ENCODE measurements around the gene RASA3.

The RASA3 gene

GRCh38 chr13:114042066-114042815 lies 90.2 kb downstream of the RASA3 start:
- Histone ChIP-seq H3K4me3 (no peak overlapping the region), H3K36me3 (peaks cover 35 to 74% (median 57%) of the 10 kb centered on the region in 11 experiments), H4K20me1 (peaks cover 26 to 86% (median 29%) of the 10 kb centered on the region in 11 experiments; a peak in 19 of 22 replicates), H3K4me2 (peak overlapping the region; percentile 50 to 83 (median 67); a peak in 21 of 22 replicates), H3K4me1 (peaks cover 41 to 74% (median 68%) of the 10 kb centered on the region in 10 experiments), H3K9ac (peak overlapping the region in 8 of 11 experiments; percentile 35 to 68 (median 56); a peak in 12 of 22 replicates), H3K9me3 (replicated peaks in 1 of 11) (peaks cover 0 to 14% (median 11%) of the 10 kb centered on the region in 11 experiments; a peak in 15 of 22 replicates), H3K27ac (peak overlapping the region in 9 of 11 experiments; percentile 28 to 83 (median 69); a peak in 18 of 22 replicates), H3K27me3 (no peaks in the 10 kb centered on the region; a peak in 1 of 22 replicates)
- TF ChIP-seq Cebpa-rat (IDR thresholded peaks at IDR 0.05) = no peak

- TF ChIP-seq Cebpa-rat (IDR thresholded peaks at IDR 0.05) = no peak
Measured at GRCh38 chr13:114041493-114041892, 90.9 kb downstream of the RASA3 start.

DNA sequence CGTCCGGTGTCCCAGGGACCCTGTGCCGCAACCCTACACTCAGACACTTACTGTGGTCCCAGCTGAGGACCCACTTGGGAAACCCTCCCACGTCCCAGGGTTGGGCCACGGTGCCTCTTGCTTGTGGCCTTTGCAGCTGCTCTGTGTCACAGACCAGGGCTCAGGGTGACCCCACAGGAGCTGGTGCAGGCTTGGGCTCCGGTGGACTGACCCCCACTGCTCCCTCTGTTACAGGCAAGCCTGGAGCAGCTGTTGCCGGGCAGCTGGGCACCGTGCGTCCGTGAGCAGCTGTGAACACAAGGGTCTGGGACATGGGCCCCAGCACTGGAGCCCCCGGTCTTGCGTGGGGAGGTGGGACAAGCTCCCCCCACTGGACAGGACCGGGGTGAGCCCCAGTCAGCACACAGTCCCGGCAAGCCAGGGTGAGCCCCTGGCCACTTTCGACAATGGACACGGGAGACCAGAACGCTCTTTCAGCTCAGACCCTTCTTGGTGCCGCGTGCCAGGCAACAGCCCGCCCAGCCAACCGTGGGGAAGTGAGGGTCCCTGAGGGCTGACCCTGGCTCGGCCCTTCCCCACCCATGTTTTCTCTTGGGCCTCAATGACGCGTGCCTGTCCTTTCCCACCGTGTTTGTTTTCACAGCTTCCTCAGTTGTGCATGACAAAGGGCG lies 92.8 kb downstream of the RASA3 start:
- Histone ChIP-seq H3K27me3 (no peaks in the 10 kb centered on the region), H3K4me3 (no peak overlapping the region), H3K9ac (no peak overlapping the region), H3K9me3 (replicated peaks in 1 of 11) (peaks cover 0 to 14% (median 11%) of the 10 kb centered on the region in 11 experiments; a peak in 15 of 22 replicates), H4K20me1 (peaks cover 44 to 83% (median 53%) of the 10 kb centered on the region in 11 experiments; a peak in 20 of 22 replicates), H3K4me1 (peaks cover 15 to 64% (median 46%) of the 10 kb centered on the region in 10 experiments), H3K27ac (peak overlapping the region in 7 of 11 experiments; percentile 3 to 52 (median 17); a peak in 8 of 22 replicates), H3K4me2 (peak overlapping the region in 9 of 11 experiments; percentile 47 to 75 (median 61); a peak in 13 of 22 replicates), H3K36me3 (peaks cover 52 to 86% (median 73%) of the 10 kb centered on the region in 11 experiments)
- no peak for TF ChIP-seq Cebpa-rat (IDR thresholded peaks at IDR 0.05)

More at GRCh38 chr13:114041493-114041892, 90.9 kb downstream of the RASA3 start:
- peak overlapping the region in 5 of 11 experiments; percentile 14 to 83 (median 80); a peak in 5 of 22 replicates for H3K27ac ChIP-seq
- peaks cover 30 to 84% (median 36%) of the 10 kb centered on the region in 11 experiments; a peak in 20 of 22 replicates for H4K20me1 ChIP-seq
- H3K4me2 ChIP-seq = 0 out of 22 replicates have a peak overlapping the region, but pooled peaks of 1 of the 11 experiments have one; percentile 72
- H3K9me3 ChIP-seq (replicated peaks in 1 of 11) = peaks cover 0 to 14% (median 11%) of the 10 kb centered on the region in 11 experiments; a peak in 15 of 22 replicates
- no peaks in the 10 kb centered on the region; a peak in 1 of 22 replicates for H3K27me3 ChIP-seq
- no peak overlapping the region for H3K4me3 ChIP-seq
- H3K4me1 ChIP-seq = peaks cover 33 to 72% (median 63%) of the 10 kb centered on the region in 10 experiments
- peaks cover 41 to 77% (median 62%) of the 10 kb centered on the region in 11 experiments for H3K36me3 ChIP-seq
- H3K9ac ChIP-seq = 0 out of 22 replicates have a peak overlapping the region, but pooled peaks of 1 of the 11 experiments have one; percentile 64

DNA sequence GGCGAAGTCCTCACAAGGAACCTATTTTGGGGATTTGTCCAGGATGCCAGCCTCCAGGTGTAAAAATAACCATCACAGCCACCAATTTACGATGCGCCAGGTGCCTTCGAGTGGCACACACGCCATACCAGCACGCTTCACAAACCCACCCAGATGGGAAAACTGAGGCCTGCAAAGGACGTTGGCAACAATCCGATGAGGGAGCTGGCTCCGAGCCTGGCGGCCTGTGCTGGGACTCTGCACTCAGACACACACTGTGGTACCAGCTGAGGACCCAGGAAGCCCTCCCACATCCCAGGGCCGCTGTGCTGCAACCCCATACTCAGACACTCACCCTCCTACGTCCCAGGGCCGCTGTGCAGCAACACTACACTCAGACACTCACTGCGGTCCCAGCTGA lies 93.5 kb downstream of the RASA3 start:
- no peaks in the 10 kb centered on the region for H3K27me3 ChIP-seq
- peak overlapping the region; percentile 34 to 75 (median 58); a peak in 20 of 22 replicates for H3K4me2 ChIP-seq
- peak overlapping the region in 6 of 11 experiments; percentile 3 to 52 (median 34); a peak in 4 of 22 replicates for H3K27ac ChIP-seq
- H3K4me3 ChIP-seq = no peak overlapping the region
- no peak for TF ChIP-seq Cebpa-rat (IDR thresholded peaks at IDR 0.05)
- H3K9ac ChIP-seq = no peak overlapping the region
- peaks cover 0 to 14% (median 11%) of the 10 kb centered on the region in 11 experiments; a peak in 15 of 22 replicates for H3K9me3 ChIP-seq (replicated peaks in 1 of 11)
- H3K4me1 ChIP-seq = peaks cover 12 to 62% (median 43%) of the 10 kb centered on the region in 10 experiments
- peaks cover 51 to 89% (median 60%) of the 10 kb centered on the region in 11 experiments; a peak in 20 of 22 replicates for H4K20me1 ChIP-seq
- H3K36me3 ChIP-seq = peaks cover 58 to 92% (median 76%) of the 10 kb centered on the region in 11 experiments

DNA sequence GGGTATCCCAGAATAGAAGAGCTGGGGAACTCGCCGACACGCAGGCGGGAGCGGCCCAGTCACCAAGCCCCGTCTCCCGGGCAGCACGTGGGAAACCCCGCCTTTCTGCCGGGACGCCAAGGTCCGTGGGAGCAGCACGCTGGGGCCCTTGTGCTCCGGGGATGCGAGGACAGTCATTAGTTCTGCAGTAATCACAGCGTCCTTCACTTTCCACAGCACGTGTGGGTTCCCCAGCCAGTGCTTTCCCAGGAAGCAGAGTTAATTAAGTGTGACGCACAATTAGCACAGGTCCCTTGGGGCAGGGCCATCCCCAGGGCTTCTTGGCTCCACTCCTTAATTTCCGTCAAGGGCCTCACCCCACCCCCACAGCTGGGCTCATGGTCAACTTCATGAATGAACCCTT lies 94.2 kb downstream of the RASA3 start:
- H3K4me3 ChIP-seq = no peak overlapping the region
- no peaks in the 10 kb centered on the region for H3K27me3 ChIP-seq
- peaks cover 55 to 91% (median 66%) of the 10 kb centered on the region in 11 experiments; a peak in 20 of 22 replicates for H4K20me1 ChIP-seq
- peak overlapping the region; percentile 34 to 75 (median 58); a peak in 21 of 22 replicates for H3K4me2 ChIP-seq
- H3K4me1 ChIP-seq = peaks cover 9 to 58% (median 40%) of the 10 kb centered on the region in 10 experiments
- no peak overlapping the region for H3K9ac ChIP-seq
- H3K27ac ChIP-seq = peak overlapping the region in 6 of 11 experiments; percentile 3 to 52 (median 34); a peak in 6 of 22 replicates
- peaks cover 0 to 14% (median 11%) of the 10 kb centered on the region in 11 experiments; a peak in 15 of 22 replicates for H3K9me3 ChIP-seq (replicated peaks in 1 of 11)
- no peak for TF ChIP-seq Cebpa-rat (IDR thresholded peaks at IDR 0.05)
- peaks cover 62 to 95% (median 79%) of the 10 kb centered on the region in 11 experiments for H3K36me3 ChIP-seq

GRCh38 chr13:114037674-114038073 lies 94.7 kb downstream of the RASA3 start:
- Histone ChIP-seq H3K4me1 (peaks cover 4 to 53% (median 34%) of the 10 kb centered on the region in 10 experiments), H3K27me3 (no peaks in the 10 kb centered on the region), H3K4me2 (peak overlapping the region in 2 of 11 experiments; percentile 55 to 67; a peak in 1 of 22 replicates), H3K4me3 (no peak overlapping the region), H3K9ac (no peak overlapping the region), H4K20me1 (peaks cover 55 to 86% (median 66%) of the 10 kb centered on the region in 11 experiments; a peak in 20 of 22 replicates), H3K36me3 (peaks cover 62 to 90% (median 76%) of the 10 kb centered on the region in 11 experiments), H3K27ac (no peak overlapping the region), H3K9me3 (replicated peaks in 1 of 11) (peaks cover 0 to 14% (median 11%) of the 10 kb centered on the region in 11 experiments; a peak in 15 of 22 replicates)
- no peak for TF ChIP-seq Cebpa-rat (IDR thresholded peaks at IDR 0.05)

GRCh38 chr13:114035583-114036531 lies 96.6 kb downstream of the RASA3 start:
- H3K4me2 ChIP-seq = peak overlapping the region in 2 of 11 experiments; percentile 12 to 26; a peak in 2 of 22 replicates
- H3K36me3 ChIP-seq = peaks cover 57 to 87% (median 70%) of the 10 kb centered on the region in 11 experiments
- 0 out of 22 replicates have a peak overlapping the region, but pooled peaks of 1 of the 11 experiments have one; percentile 17 for H3K9ac ChIP-seq
- peaks cover 0 to 45% (median 26%) of the 10 kb centered on the region in 10 experiments; a peak in 19 of 20 replicates for H3K4me1 ChIP-seq
- H3K27me3 ChIP-seq = no peaks in the 10 kb centered on the region
- peaks cover 70 to 89% (median 84%) of the 10 kb centered on the region in 11 experiments; a peak in 21 of 22 replicates for H4K20me1 ChIP-seq
- no peak for TF ChIP-seq Cebpa-rat (IDR thresholded peaks at IDR 0.05)
- peak overlapping the region in 2 of 11 experiments; percentile 16 to 34; a peak in 4 of 22 replicates for H3K27ac ChIP-seq
- H3K9me3 ChIP-seq (replicated peaks in 1 of 11) = peaks cover 0 to 12% (median 4%) of the 10 kb centered on the region in 11 experiments; a peak in 16 of 22 replicates
- no peak overlapping the region for H3K4me3 ChIP-seq

Data from BLaER1 treated with 17β-estradiol and CSF1 and Interleukin-3, amounts not matched to agents 10 nM and 100 nM (cell line).